Hematopoietic multipotent progenitor cell treated with erythropoietin and hydrocortisone succinate and interleukin-3 and kit ligand, for 4 days (in vitro differentiated cells): ENCODE measurements around the gene ZNF148.

ENCODE experiments used
- DNase-seq: peaks from one replicate; pipeline ENCODE4 v3.0.0-alpha.2; 2015

The ZNF148 gene

GRCh38 chr3:125212509-125213363, 162.4 kb downstream of the ZNF148 start, which contains the start of gene SLC12A8:
Gene SLC12A8, minus strand, starts transcription at chr3:125212748. Its CDS starts 1,399 bp downstream, at chr3:125211349.
- no peak for DNase-seq

- no peak for DNase-seq
Observed at GRCh38 chr3:125212091-125212508, 163.0 kb downstream of the ZNF148 start.

- DNase-seq, result no peak
Observed at GRCh38 chr3:125211523-125212090, 163.5 kb downstream of the ZNF148 start.

GRCh38 chr3:125207949-125208568, 167.1 kb downstream of the ZNF148 start:
- DNase-seq, result no peak

GRCh38 chr3:125207507-125207906, 167.6 kb downstream of the ZNF148 start:
- DNase-seq, result no peak

GRCh38 chr3:125206934-125207333, 168.2 kb downstream of the ZNF148 start:
- DNase-seq, result no peak

GRCh38 chr3:125203731-125204130, 171.4 kb downstream of the ZNF148 start:
- no peak for DNase-seq

GRCh38 chr3:125202197-125202596, 172.9 kb downstream of the ZNF148 start:
- peak; percentile 53 for DNase-seq

- no peak for DNase-seq
Observed at GRCh38 chr3:125200731-125201139, 174.4 kb downstream of the ZNF148 start.

GRCh38 chr3:125194849-125195601, 180.1 kb downstream of the ZNF148 start:
- no peak for DNase-seq

- DNase-seq, result no peak
Observed at GRCh38 chr3:125194061-125194848, 180.9 kb downstream of the ZNF148 start.

- DNase-seq, result no peak
Observed at GRCh38 chr3:125192190-125193035, 182.7 kb downstream of the ZNF148 start.

GRCh38 chr3:125191730-125192129, 183.4 kb downstream of the ZNF148 start:
- DNase-seq, result no peak

GRCh38 chr3:125191256-125191655, 183.9 kb downstream of the ZNF148 start:
- DNase-seq, result no peak

GRCh38 chr3:125190786-125191185, 184.3 kb downstream of the ZNF148 start:
- no peak for DNase-seq

GRCh38 chr3:125189378-125190165, 185.6 kb downstream of the ZNF148 start:
- DNase-seq, result no peak

- DNase-seq, result no peak
Observed at GRCh38 chr3:125188955-125189354, 186.2 kb downstream of the ZNF148 start.

GRCh38 chr3:125187599-125187910, 187.6 kb downstream of the ZNF148 start:
- DNase-seq, result no peak

- DNase-seq, result no peak
Observed at GRCh38 chr3:125186800-125187598, 188.1 kb downstream of the ZNF148 start.
